GM23338 (cell line): ENCODE data around the gene RPS6KA4.

Experiments used
- CREB1 ChIP-seq: fragments of 250-450 bp; sonication (Bioruptor Pico); IDR thresholded peaks from 2 replicates; pipeline ENCODE4 v1.5.0; 2020; ENCODE audit warnings: low read depth, mild to moderate bottlenecking, moderate library complexity
- ETS1 ChIP-seq: IDR thresholded peaks from 2 replicates; pipeline ENCODE4 v1.6.1; 2016; ENCODE audit warnings: antibody characterized with exemption
- EZH2 ChIP-seq: fragments of 200-600 bp; sonication (generic); IDR thresholded peaks from one replicate; pipeline ENCODE4 v1.8.0; 2017; ENCODE audit warnings: antibody characterized with exemption, mild to moderate bottlenecking, low read depth; ENCODE audit not compliant: unreplicated experiment
- EZH2phosphoT487 ChIP-seq: fragments of 200-600 bp; sonication (generic); IDR thresholded peaks from one replicate; pipeline ENCODE4 v1.8.1; 2018; ENCODE audit warnings: antibody characterized with exemption; ENCODE audit not compliant: unreplicated experiment
- JUNB ChIP-seq: IDR thresholded peaks from one replicate; pipeline ENCODE4 v1.6.1; 2016; ENCODE audit warnings: antibody characterized with exemption; ENCODE audit not compliant: unreplicated experiment
- POLR2AphosphoS5 ChIP-seq: IDR thresholded peaks from 2 replicates; pipeline ENCODE4 v1.6.1; 2016; ENCODE audit warnings: antibody characterized with exemption, low read depth
- ZNF114 ChIP-seq: fragments of 250-450 bp; sonication (Bioruptor Pico); IDR thresholded peaks from 2 replicates; pipeline ENCODE4 v1.5.0; 2020; ENCODE audit warnings: mild to moderate bottlenecking, moderate library complexity
- ZNF462 ChIP-seq: fragments of 250-450 bp; sonication (Bioruptor Pico); IDR thresholded peaks from 2 replicates; pipeline ENCODE4 v1.5.0; 2020; ENCODE audit warnings: mild to moderate bottlenecking, moderate library complexity
- TF ChIP-seq, protein P1 (sequence below), 2 experiments: fragments of 200-600 bp in 1 of 2; sonication (generic) in 1 of 2; conservative IDR thresholded peaks; 2 replicates each; pipeline versions ENCODE4 v1.5.1 to v1.6.1; 2016 to 2017; ENCODE audit warnings: antibody characterized with exemption in 2 of 2, low read depth in 2 of 2, mild to moderate bottlenecking in 2 of 2, moderate library complexity in 1 of 2
- TF ChIP-seq, protein P2 (sequence below): IDR thresholded peaks from one replicate; pipeline ENCODE4 v1.6.1; 2018; ENCODE audit warnings: antibody characterized with exemption; ENCODE audit not compliant: unreplicated experiment

GRCh38 chr11:64327993-64328392 lies 31.0 kb upstream of the RPS6KA4 start:
- TF ChIP-seq EZH2 (no peak), CREB1 (CRISPR knock-in tag) (no peak), EZH2phosphoT487 (no peak), POLR2AphosphoS5 (no peak), JUNB (no peak), ZNF114 (no peak), ETS1 (no peak), ZNF462 (CRISPR knock-in tag) (no peak)
- TF ChIP-seq, protein P1, sequence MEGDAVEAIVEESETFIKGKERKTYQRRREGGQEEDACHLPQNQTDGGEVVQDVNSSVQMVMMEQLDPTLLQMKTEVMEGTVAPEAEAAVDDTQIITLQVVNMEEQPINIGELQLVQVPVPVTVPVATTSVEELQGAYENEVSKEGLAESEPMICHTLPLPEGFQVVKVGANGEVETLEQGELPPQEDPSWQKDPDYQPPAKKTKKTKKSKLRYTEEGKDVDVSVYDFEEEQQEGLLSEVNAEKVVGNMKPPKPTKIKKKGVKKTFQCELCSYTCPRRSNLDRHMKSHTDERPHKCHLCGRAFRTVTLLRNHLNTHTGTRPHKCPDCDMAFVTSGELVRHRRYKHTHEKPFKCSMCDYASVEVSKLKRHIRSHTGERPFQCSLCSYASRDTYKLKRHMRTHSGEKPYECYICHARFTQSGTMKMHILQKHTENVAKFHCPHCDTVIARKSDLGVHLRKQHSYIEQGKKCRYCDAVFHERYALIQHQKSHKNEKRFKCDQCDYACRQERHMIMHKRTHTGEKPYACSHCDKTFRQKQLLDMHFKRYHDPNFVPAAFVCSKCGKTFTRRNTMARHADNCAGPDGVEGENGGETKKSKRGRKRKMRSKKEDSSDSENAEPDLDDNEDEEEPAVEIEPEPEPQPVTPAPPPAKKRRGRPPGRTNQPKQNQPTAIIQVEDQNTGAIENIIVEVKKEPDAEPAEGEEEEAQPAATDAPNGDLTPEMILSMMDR (conservative IDR thresholded peaks at IDR 0.05; ENCODE audit: low read depth in 2 of 2): no peak
- TF ChIP-seq, protein P2, sequence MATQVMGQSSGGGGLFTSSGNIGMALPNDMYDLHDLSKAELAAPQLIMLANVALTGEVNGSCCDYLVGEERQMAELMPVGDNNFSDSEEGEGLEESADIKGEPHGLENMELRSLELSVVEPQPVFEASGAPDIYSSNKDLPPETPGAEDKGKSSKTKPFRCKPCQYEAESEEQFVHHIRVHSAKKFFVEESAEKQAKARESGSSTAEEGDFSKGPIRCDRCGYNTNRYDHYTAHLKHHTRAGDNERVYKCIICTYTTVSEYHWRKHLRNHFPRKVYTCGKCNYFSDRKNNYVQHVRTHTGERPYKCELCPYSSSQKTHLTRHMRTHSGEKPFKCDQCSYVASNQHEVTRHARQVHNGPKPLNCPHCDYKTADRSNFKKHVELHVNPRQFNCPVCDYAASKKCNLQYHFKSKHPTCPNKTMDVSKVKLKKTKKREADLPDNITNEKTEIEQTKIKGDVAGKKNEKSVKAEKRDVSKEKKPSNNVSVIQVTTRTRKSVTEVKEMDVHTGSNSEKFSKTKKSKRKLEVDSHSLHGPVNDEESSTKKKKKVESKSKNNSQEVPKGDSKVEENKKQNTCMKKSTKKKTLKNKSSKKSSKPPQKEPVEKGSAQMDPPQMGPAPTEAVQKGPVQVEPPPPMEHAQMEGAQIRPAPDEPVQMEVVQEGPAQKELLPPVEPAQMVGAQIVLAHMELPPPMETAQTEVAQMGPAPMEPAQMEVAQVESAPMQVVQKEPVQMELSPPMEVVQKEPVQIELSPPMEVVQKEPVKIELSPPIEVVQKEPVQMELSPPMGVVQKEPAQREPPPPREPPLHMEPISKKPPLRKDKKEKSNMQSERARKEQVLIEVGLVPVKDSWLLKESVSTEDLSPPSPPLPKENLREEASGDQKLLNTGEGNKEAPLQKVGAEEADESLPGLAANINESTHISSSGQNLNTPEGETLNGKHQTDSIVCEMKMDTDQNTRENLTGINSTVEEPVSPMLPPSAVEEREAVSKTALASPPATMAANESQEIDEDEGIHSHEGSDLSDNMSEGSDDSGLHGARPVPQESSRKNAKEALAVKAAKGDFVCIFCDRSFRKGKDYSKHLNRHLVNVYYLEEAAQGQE: no peak
